ENCODE data around the gene APBA3. TPM values are rescaled to one million over a fixed set of nuclear protein-coding genes. Genes with fewer than 3 reads are reported as not detected.

Gene APBA3
- total and polyA plus RNA-seq, 9 of the 15 experiments (the other 6 are each of a cell fraction or from before 2014, with no cell fraction given) = 0.10 to 29.5 (median 11.5) TPM

DNA sequence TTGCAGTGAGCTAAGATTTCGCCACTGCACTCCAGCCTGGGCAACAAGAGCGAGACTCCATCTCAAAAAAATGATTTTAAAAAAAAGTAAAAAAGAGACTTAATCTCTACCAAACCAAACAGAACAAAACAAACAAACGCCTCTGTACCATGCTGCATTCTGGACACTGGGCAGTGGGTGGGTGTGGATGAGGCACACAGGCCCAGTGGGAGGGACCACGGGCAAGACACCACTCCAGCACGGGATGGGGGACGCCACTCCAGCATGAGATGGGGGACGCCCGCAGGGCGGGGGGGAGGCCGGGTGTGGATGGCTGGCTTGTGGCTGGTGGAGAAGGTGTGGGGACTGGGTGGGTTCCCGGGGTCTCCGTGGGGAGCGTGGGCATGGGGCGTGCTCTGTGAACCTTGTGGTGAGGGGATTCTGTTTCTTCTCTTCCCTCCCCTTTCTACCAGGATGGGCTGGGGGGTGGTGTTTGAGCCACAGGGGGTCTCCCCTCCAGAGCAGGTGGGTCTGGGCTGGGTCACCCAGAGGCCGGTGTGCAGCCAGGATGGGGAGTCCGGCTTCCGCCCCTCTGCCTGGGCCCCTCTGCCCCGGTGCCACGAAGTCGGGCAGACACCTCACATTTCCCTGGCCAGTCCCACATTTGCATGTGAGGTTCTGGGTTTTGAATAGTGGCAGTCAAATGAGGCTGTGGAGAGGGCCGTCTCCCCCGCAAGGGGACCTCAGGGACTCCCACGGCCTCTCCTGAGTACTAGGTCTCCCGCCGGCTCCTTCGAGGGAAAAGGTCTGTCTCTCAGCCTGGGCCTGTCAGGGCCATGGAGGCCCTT lies 48.6 kb upstream of the APBA3 start (continued):
- TF ChIP-seq, protein P1, sequence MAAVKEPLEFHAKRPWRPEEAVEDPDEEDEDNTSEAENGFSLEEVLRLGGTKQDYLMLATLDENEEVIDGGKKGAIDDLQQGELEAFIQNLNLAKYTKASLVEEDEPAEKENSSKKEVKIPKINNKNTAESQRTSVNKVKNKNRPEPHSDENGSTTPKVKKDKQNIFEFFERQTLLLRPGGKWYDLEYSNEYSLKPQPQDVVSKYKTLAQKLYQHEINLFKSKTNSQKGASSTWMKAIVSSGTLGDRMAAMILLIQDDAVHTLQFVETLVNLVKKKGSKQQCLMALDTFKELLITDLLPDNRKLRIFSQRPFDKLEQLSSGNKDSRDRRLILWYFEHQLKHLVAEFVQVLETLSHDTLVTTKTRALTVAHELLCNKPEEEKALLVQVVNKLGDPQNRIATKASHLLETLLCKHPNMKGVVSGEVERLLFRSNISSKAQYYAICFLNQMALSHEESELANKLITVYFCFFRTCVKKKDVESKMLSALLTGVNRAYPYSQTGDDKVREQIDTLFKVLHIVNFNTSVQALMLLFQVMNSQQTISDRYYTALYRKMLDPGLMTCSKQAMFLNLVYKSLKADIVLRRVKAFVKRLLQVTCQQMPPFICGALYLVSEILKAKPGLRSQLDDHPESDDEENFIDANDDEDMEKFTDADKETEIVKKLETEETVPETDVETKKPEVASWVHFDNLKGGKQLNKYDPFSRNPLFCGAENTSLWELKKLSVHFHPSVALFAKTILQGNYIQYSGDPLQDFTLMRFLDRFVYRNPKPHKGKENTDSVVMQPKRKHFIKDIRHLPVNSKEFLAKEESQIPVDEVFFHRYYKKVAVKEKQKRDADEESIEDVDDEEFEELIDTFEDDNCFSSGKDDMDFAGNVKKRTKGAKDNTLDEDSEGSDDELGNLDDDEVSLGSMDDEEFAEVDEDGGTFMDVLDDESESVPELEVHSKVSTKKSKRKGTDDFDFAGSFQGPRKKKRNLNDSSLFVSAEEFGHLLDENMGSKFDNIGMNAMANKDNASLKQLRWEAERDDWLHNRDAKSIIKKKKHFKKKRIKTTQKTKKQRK (IDR thresholded peaks at IDR 0.05; ENCODE audit: borderline replicate concordance, low read depth, low read length) = no peak
- TF ChIP-seq, protein P2, sequence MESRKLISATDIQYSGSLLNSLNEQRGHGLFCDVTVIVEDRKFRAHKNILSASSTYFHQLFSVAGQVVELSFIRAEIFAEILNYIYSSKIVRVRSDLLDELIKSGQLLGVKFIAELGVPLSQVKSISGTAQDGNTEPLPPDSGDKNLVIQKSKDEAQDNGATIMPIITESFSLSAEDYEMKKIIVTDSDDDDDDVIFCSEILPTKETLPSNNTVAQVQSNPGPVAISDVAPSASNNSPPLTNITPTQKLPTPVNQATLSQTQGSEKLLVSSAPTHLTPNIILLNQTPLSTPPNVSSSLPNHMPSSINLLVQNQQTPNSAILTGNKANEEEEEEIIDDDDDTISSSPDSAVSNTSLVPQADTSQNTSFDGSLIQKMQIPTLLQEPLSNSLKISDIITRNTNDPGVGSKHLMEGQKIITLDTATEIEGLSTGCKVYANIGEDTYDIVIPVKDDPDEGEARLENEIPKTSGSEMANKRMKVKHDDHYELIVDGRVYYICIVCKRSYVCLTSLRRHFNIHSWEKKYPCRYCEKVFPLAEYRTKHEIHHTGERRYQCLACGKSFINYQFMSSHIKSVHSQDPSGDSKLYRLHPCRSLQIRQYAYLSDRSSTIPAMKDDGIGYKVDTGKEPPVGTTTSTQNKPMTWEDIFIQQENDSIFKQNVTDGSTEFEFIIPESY (CRISPR knock-in tag; IDR thresholded peaks at IDR 0.05) = peak; percentile 43; the same call in 1 of the 2 replicates
- no peak for TF ChIP-seq SMAD3 (CRISPR knock-in tag; conservative IDR thresholded peaks at IDR 0.05)
- TF ChIP-seq, protein P3, sequence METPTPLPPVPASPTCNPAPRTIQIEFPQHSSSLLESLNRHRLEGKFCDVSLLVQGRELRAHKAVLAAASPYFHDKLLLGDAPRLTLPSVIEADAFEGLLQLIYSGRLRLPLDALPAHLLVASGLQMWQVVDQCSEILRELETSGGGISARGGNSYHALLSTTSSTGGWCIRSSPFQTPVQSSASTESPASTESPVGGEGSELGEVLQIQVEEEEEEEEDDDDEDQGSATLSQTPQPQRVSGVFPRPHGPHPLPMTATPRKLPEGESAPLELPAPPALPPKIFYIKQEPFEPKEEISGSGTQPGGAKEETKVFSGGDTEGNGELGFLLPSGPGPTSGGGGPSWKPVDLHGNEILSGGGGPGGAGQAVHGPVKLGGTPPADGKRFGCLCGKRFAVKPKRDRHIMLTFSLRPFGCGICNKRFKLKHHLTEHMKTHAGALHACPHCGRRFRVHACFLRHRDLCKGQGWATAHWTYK (CRISPR knock-in tag; IDR thresholded peaks at IDR 0.05) = no peak
